GM21367 (cell line): Measurements from ENCODE around the gene FLNC.

Experiments used
- ATAC-seq: cut with Tn5 transposase; IDR thresholded peaks from one replicate; pipeline ENCODE4 v1.9.1; 2021; ENCODE audit not compliant: unreplicated experiment

Gene FLNC

GRCh38 chr7:128831178-128831993 is 1.2 kb downstream of the FLNC start:
- no peak for ATAC-seq

- no peak for ATAC-seq
These were observed 2.0 kb downstream of the FLNC start for GRCh38 chr7:128831994-128832879.

GRCh38 chr7:128832880-128833147 is 2.6 kb downstream of the FLNC start:
- ATAC-seq = no peak

GRCh38 chr7:128833148-128833945 is 3.1 kb downstream of the FLNC start:
- ATAC-seq = no peak

GRCh38 chr7:128833946-128834325 is 3.7 kb downstream of the FLNC start:
- ATAC-seq = no peak

- no peak for ATAC-seq
These were observed 5.1 kb downstream of the FLNC start for GRCh38 chr7:128835231-128835751.

GRCh38 chr7:128835790-128836641 is 5.8 kb downstream of the FLNC start:
- no peak for ATAC-seq

- ATAC-seq = no peak
These were observed 6.6 kb downstream of the FLNC start for GRCh38 chr7:128836729-128837348.

- no peak for ATAC-seq
These were observed 7.3 kb downstream of the FLNC start for GRCh38 chr7:128837521-128837921.

- no peak for ATAC-seq
These were observed 8.0 kb downstream of the FLNC start for GRCh38 chr7:128838109-128838779.

GRCh38 chr7:128838981-128839731 is 8.9 kb downstream of the FLNC start:
- ATAC-seq = no peak

- ATAC-seq = no peak
These were observed 9.6 kb downstream of the FLNC start for GRCh38 chr7:128839751-128840177.

- ATAC-seq = no peak
These were observed 10.3 kb downstream of the FLNC start for GRCh38 chr7:128840326-128841170.

- ATAC-seq = no peak
These were observed 11.0 kb downstream of the FLNC start for GRCh38 chr7:128841171-128841690.

GRCh38 chr7:128841921-128842673 is 11.9 kb downstream of the FLNC start:
- ATAC-seq = no peak
